H4 (cell line): ENCODE data around the gene SLMAP. TPM values are rescaled to one million over a fixed set of nuclear protein-coding genes. Genes with fewer than 3 reads are reported as not detected.
A peak's percentile ranks its signal among the peaks of the same experiment; 100 is the strongest.

Source experiments
- DNase-seq: peaks from one replicate; pipeline ENCODE4 v3.0.0-alpha.2; 2015; ENCODE audit warnings: low spot score
- total RNA-seq: library from RNA; depleted of rRNA; stranded (reverse); fragments of >200 nt; shearing (Covaris generic); gene quantifications from 2 replicates; pipeline ENCODE4 v1.2.3, GENCODE V29; 2014

The SLMAP gene
- total RNA-seq, 1 experiment from 2014 or later = 17.0 TPM

GRCh38 chr3:57890874-57891273 is 134.8 kb downstream of the SLMAP start:
- DNase-seq = no peak

GRCh38 chr3:57892423-57892822 is 136.3 kb downstream of the SLMAP start:
- no peak for DNase-seq

- DNase-seq = no peak
Measured at GRCh38 chr3:57893156-57893555, 137.0 kb downstream of the SLMAP start.

- no peak for DNase-seq
Measured at GRCh38 chr3:57893668-57894067, 137.6 kb downstream of the SLMAP start.

GRCh38 chr3:57896031-57896430 is 139.9 kb downstream of the SLMAP start:
- no peak for DNase-seq

GRCh38 chr3:57896691-57897090 is 140.6 kb downstream of the SLMAP start:
- no peak for DNase-seq

- no peak for DNase-seq
Measured at GRCh38 chr3:57900786-57901185, 144.7 kb downstream of the SLMAP start.

GRCh38 chr3:57903124-57903890 is 147.2 kb downstream of the SLMAP start:
- no peak for DNase-seq

- peak; percentile 14 for DNase-seq
Measured at GRCh38 chr3:57910990-57911389, 154.9 kb downstream of the SLMAP start.

- no peak for DNase-seq
Measured at GRCh38 chr3:57911593-57911992, 155.5 kb downstream of the SLMAP start.

- DNase-seq = no peak
Measured at GRCh38 chr3:57917601-57918000, 161.5 kb downstream of the SLMAP start.

GRCh38 chr3:57918123-57918837 is 162.2 kb downstream of the SLMAP start:
- DNase-seq = peak; percentile 42

- no peak for DNase-seq
Measured at GRCh38 chr3:57919987-57920386, 163.9 kb downstream of the SLMAP start.

- DNase-seq = no peak
Measured at GRCh38 chr3:57923101-57923500, 167.0 kb downstream of the SLMAP start.

GRCh38 chr3:57923752-57924151 is 167.6 kb downstream of the SLMAP start:
- DNase-seq = no peak

GRCh38 chr3:57927166-57927565 is 171.1 kb downstream of the SLMAP start:
- DNase-seq = no peak

- no peak for DNase-seq
Measured at GRCh38 chr3:57927916-57928315, 171.8 kb downstream of the SLMAP start.

GRCh38 chr3:57928511-57928910 is 172.4 kb downstream of the SLMAP start:
- DNase-seq = no peak

- no peak for DNase-seq
Measured at GRCh38 chr3:57929988-57930387, 173.9 kb downstream of the SLMAP start.

GRCh38 chr3:57933602-57934001 is 177.5 kb downstream of the SLMAP start:
- no peak for DNase-seq

GRCh38 chr3:57934373-57934772 is 178.3 kb downstream of the SLMAP start:
- no peak for DNase-seq

- DNase-seq = no peak
Measured at GRCh38 chr3:57935539-57935938, 179.4 kb downstream of the SLMAP start.

GRCh38 chr3:57937092-57937491 is 181.0 kb downstream of the SLMAP start:
- DNase-seq = no peak
